HepG2 (cell line): Measurements from ENCODE around the gene VPS11. TPM values are rescaled to one million over a fixed set of nuclear protein-coding genes. Genes with fewer than 3 reads are reported as not detected.
A peak's percentile ranks its signal among the peaks of the same experiment; 100 is the strongest.

ENCODE experiments used
- CERS6 ChIP-seq: sonication (generic); formaldehyde crosslinking; IDR thresholded peaks from 2 replicates; pipeline ENCODE4 v1.5.0; 2020; ENCODE audit warnings: missing genetic modification reagents
- HNRNPL ChIP-seq: fragments of 200-400 bp; formaldehyde crosslinking; IDR thresholded peaks from 2 replicates; pipeline ENCODE4 v1.6.1; 2017; ENCODE audit warnings: mild to moderate bottlenecking, low read depth, low read length
- HNRNPLL ChIP-seq: fragments of 200-400 bp; formaldehyde crosslinking; IDR thresholded peaks from 2 replicates; pipeline ENCODE4 v1.6.1; 2017; ENCODE audit warnings: mild to moderate bottlenecking, low read depth, low read length; ENCODE audit not compliant: poor library complexity, severe bottlenecking
- KAT8 ChIP-seq: IDR thresholded peaks from 2 replicates; pipeline ENCODE4 v1.6.1; 2016; ENCODE audit warnings: missing genetic modification reagents, missing compliant biosample characterization
- MLLT10 ChIP-seq: sonication (generic); formaldehyde crosslinking; IDR thresholded peaks from 2 replicates; pipeline ENCODE4 v1.4.0; 2020; ENCODE audit warnings: missing genetic modification reagents
- MTF2 ChIP-seq: sonication (generic); formaldehyde crosslinking; IDR thresholded peaks from 2 replicates; pipeline ENCODE4 v1.5.0; 2020; ENCODE audit warnings: missing genetic modification reagents, borderline replicate concordance
- PCBP2 ChIP-seq: fragments of 200-400 bp; formaldehyde crosslinking; optimal IDR thresholded peaks from 2 replicates; pipeline ENCODE3; 2018; ENCODE audit warnings: low read length, low read depth; ENCODE audit not compliant: poor library complexity, severe bottlenecking
- THAP9 ChIP-seq: sonication (generic); formaldehyde crosslinking; IDR thresholded peaks from 2 replicates; pipeline ENCODE4; 2020; ENCODE audit warnings: missing genetic modification reagents, mild to moderate bottlenecking, borderline replicate concordance
- TRIM24 ChIP-seq: sonication (generic); formaldehyde crosslinking; IDR thresholded peaks from 2 replicates; pipeline ENCODE4 v1.8.0; 2022; ENCODE audit warnings: mild to moderate bottlenecking, missing genetic modification reagents
- WIZ ChIP-seq: sonication (generic); formaldehyde crosslinking; IDR thresholded peaks from 2 replicates; pipeline ENCODE4 v1.5.1; 2020; ENCODE audit warnings: mild to moderate bottlenecking, missing genetic modification reagents
- ZKSCAN1 ChIP-seq: fragments of 150-350 bp; IDR thresholded peaks from 2 replicates; pipeline ENCODE4 v1.6.1; 2014; ENCODE audit warnings: low read length
- ZNF232 ChIP-seq: sonication (generic); formaldehyde crosslinking; IDR thresholded peaks from 2 replicates; pipeline ENCODE4 v1.4.0; 2020; ENCODE audit warnings: missing genetic modification reagents, borderline replicate concordance
- ZNF407 ChIP-seq: sonication (generic); formaldehyde crosslinking; IDR thresholded peaks from one replicate; pipeline ENCODE4 v1.5.1; 2020; ENCODE audit warnings: mild to moderate bottlenecking, missing genetic modification reagents; ENCODE audit errors: not compliant biosample characterization
- ZNF569 ChIP-seq: sonication (generic); formaldehyde crosslinking; IDR thresholded peaks from 2 replicates; pipeline ENCODE4 v1.5.0; 2020; ENCODE audit warnings: mild to moderate bottlenecking, missing genetic modification reagents, moderate library complexity, borderline replicate concordance
- ZNF619 ChIP-seq: sonication (generic); formaldehyde crosslinking; IDR thresholded peaks from 2 replicates; pipeline ENCODE4 v1.4.0; 2020; ENCODE audit warnings: mild to moderate bottlenecking, missing genetic modification reagents
- ZNF776 ChIP-seq: sonication (generic); formaldehyde crosslinking; IDR thresholded peaks from 2 replicates; pipeline ENCODE4 v1.4.0; 2020; ENCODE audit warnings: mild to moderate bottlenecking, missing genetic modification reagents
- polyA plus RNA-seq, 8 experiments: library from polyadenylated mRNA; depleted of rRNA in 3 of 8; stranded (reverse) in 7 of 8; unstranded in 1 of 8; fragments of >200 nt; fragmentation: Illumina TruSeq in 4 of 8; extraction: Trizol in 4 of 8; gene quantifications; 2 replicates each; pipeline versions ENCODE4 v1.2.1 to v1.2.3, GENCODE V29; 2011 to 2016; ENCODE audit warnings: low read depth in 4 of 8, missing spikeins in 1 of 8, mixed read lengths in 1 of 8; ENCODE audit not compliant: insufficient read depth in 1 of 8
- total RNA-seq, 5 experiments: library from RNA; depleted of rRNA; stranded (reverse); fragments of >200 nt; fragmentation: Illumina TruSeq; extraction: Trizol; gene quantifications; 2 replicates each; pipeline ENCODE4 v1.2.3, GENCODE V29; 2016; ENCODE audit warnings: low read depth in 1 of 5

VPS11 gene
- total and polyA plus RNA-seq, 2 of the 13 experiments (the other 11 are each of a cell fraction or from before 2014, with no cell fraction given), result 13.7 to 21.6 TPM

GRCh38 chr11:119024430-119025098 is 43.1 kb upstream of the VPS11 start (continued):
- TF ChIP-seq ZKSCAN1 (no peak), PCBP2 (no peak), MTF2 (CRISPR knock-in tag) (no peak), THAP9 (no peak; the same call in 1 of the 2 replicates), WIZ (no peak), ZNF619 (CRISPR knock-in tag) (no peak), HNRNPLL (no peak), KAT8 (CRISPR knock-in tag) (no peak), ZNF407 (CRISPR knock-in tag) (no peak), MLLT10 (no peak), ZNF776 (CRISPR knock-in tag) (no peak), ZNF569 (CRISPR knock-in tag) (no peak), ZNF232 (CRISPR knock-in tag) (no peak), HNRNPL (0 out of 2 replicates have a peak, but pooled peaks have one; percentile 47), TRIM24 (CRISPR knock-in tag) (no peak), CERS6 (CRISPR knock-in tag) (no peak)
